Sigmoid colon (tissue), 7 donors: ENCODE results near the gene ZNF763. TPM values are rescaled to one million over a fixed set of nuclear protein-coding genes. Genes with fewer than 3 reads are reported as not detected.

Source experiments
- DNase-seq: peaks from one replicate; pipeline ENCODE4 v3.0.0-alpha.2; 2019
- H3K27ac ChIP-seq, 4 donors: fragments of 200-600 bp; sonication (generic); one replicate each; pipeline ENCODE4 v1.5.1; 2016 to 2019; ENCODE audit warnings: mild to moderate bottlenecking in 1 of 4
- H3K27me3 ChIP-seq, 3 donors: fragments of 200-600 bp; sonication (generic); one replicate each; pipeline ENCODE4 v1.5.1; 2019; ENCODE audit warnings: mild to moderate bottlenecking in 1 of 3
- H3K36me3 ChIP-seq, 4 donors: fragments of 200-600 bp; sonication (generic); one replicate each; pipeline ENCODE4 v1.5.1; 2016 to 2019
- H3K4me1 ChIP-seq, 4 donors: fragments of 200-600 bp; sonication (generic); one replicate each; pipeline ENCODE4 v1.5.1; 2017 to 2019
- H3K4me3 ChIP-seq, 4 donors: fragments of 200-600 bp; sonication (generic); one replicate each; pipeline ENCODE4 v1.5.1; 2017 to 2019; ENCODE audit warnings: mild to moderate bottlenecking in 2 of 4, moderate library complexity in 1 of 4
- H3K9me3 ChIP-seq, 4 donors: fragments of 200-600 bp in 3 of 4; sonication (generic) in 3 of 4; one replicate each; pipeline versions ENCODE4 v1.5.1 to v1.6.1; 2013 to 2019
- CTCF ChIP-seq, 4 experiments: fragments of 450-650 bp in 3 of 4; fragments of 200-600 bp in 1 of 4; IDR thresholded peaks; one replicate each; pipeline ENCODE4 v1.5.1; 2016 to 2019; ENCODE audit warnings: antibody characterized with exemption in 4 of 4, mild to moderate bottlenecking in 3 of 4, moderate library complexity in 2 of 4
- EP300 ChIP-seq, 4 donors: sonication (generic); formaldehyde crosslinking; IDR thresholded peaks; one replicate each; pipeline ENCODE4 v1.6.1; 2017; ENCODE audit warnings: antibody characterized with exemption in 4 of 4
- POLR2A ChIP-seq, 2 donors: fragments of 450-650 bp; IDR thresholded peaks; one replicate each; pipeline ENCODE4 v1.6.1; 2016; ENCODE audit warnings: antibody characterized with exemption in 2 of 2, mild to moderate bottlenecking in 2 of 2, moderate library complexity in 2 of 2
- POLR2AphosphoS5 ChIP-seq, 4 donors: sonication (generic); formaldehyde crosslinking; IDR thresholded peaks; one replicate each; pipeline ENCODE4 v1.6.1; 2017; ENCODE audit warnings: antibody characterized with exemption in 4 of 4
- WGBS, 2 donors: extraction: QIAGEN DNeasy Blood & Tissue Kit; methylation state at CpG; one replicate each; pipeline ENCODE4 v1.1.7; 2013; 5-methylcytosine and 5-hydroxymethylcytosine counted together
- intact Hi-C: fragments of 100-400 bp; cut with DNase I; formaldehyde crosslinking; loops from one replicate; pipeline ENCODE4 v1.15.1; 2023
- polyA plus RNA-seq, 3 donors: library from polyadenylated mRNA; stranded (reverse); fragments of 200-250 nt; gene quantifications; one replicate each; pipeline ENCODE4 v1.2.3, GENCODE V29; 2013
- total RNA-seq, 4 donors: library from RNA; depleted of rRNA; stranded (reverse); fragments of >200 nt; gene quantifications; one replicate each; pipeline ENCODE4 v1.1.0, GENCODE V29; 2016
- donor health status: healthy with polysubstance abuse.
- donor health status: Bipolar disorder and iron deficiency.
- donor health status: healthy.

ZNF763 gene
- total and polyA plus RNA-seq, 7 donors = 2.3 to 11.9 (median 3.9) TPM

- Histone ChIP-seq H3K36me3 (no peaks in the 10 kb centered on the region), H3K4me1 (peaks cover 0 to 20% (median 14%) of the 10 kb centered on the region in 4 donors), H3K27ac (peak overlapping the region; percentile 90 to 95 (median 93)), H3K9me3 (no peaks in the 10 kb centered on the region), H3K27me3 (no peaks in the 10 kb centered on the region), H3K4me3 (peak overlapping the region in 1 of 4 donors; percentile 90)
- TF ChIP-seq CTCF (IDR thresholded peaks at IDR 0.05) = peak; percentile 77 to 86 (median 81)
- no peak for TF ChIP-seq POLR2A (IDR thresholded peaks at IDR 0.05)
- TF ChIP-seq POLR2AphosphoS5 (IDR thresholded peaks at IDR 0.05) = no peak
- no peak for TF ChIP-seq EP300 (IDR thresholded peaks at IDR 0.05)
- peak; percentile 90 for DNase-seq
- intact Hi-C loops = loop anchor here (1.0 to 10.0 kb wide), 4 partner anchors 25 to 177 kb away; partner anchors contain the start of genes ZNF20 and ZNF433
- WGBS, 2 donors = 44 to 59% methylated on average over 26 of the region's 26 CpGs
Observed at GRCh38 chr19:11963566-11964355, 1.1 kb upstream of the ZNF763 start.

GRCh38 chr19:11964496-11964857 is 363 bp upstream of the ZNF763 start:
- Histone ChIP-seq H3K27me3 (no peaks in the 10 kb centered on the region), H3K4me3 (peak overlapping the region; percentile 66 to 90 (median 70)), H3K36me3 (no peaks in the 10 kb centered on the region), H3K9me3 (no peaks in the 10 kb centered on the region), H3K4me1 (peaks cover 0 to 20% (median 14%) of the 10 kb centered on the region in 4 donors), H3K27ac (peak overlapping the region; percentile 90 to 95 (median 93))
- WGBS, 2 donors = 7% methylated on average over 8 of the region's 8 CpGs
- TF ChIP-seq POLR2AphosphoS5 (IDR thresholded peaks at IDR 0.05) = no peak
- no peak for TF ChIP-seq EP300 (IDR thresholded peaks at IDR 0.05)
- TF ChIP-seq CTCF (IDR thresholded peaks at IDR 0.05) = peak in 1 of 4 experiments; percentile 5
- TF ChIP-seq POLR2A (IDR thresholded peaks at IDR 0.05) = no peak
- intact Hi-C loops = loop anchor here (1.0 to 10.0 kb wide), 4 partner anchors 24 to 176 kb away; partner anchors contain the start of genes ZNF20 and ZNF433
- DNase-seq = peak; percentile 76

GRCh38 chr19:11970174-11970573 is 5.3 kb downstream of the ZNF763 start:
- H3K4me1 ChIP-seq = peaks cover 0 to 8% (median 3%) of the 10 kb centered on the region in 4 donors
- TF ChIP-seq POLR2AphosphoS5 (IDR thresholded peaks at IDR 0.05) (no peak), CTCF (IDR thresholded peaks at IDR 0.05) (no peak), EP300 (IDR thresholded peaks at IDR 0.05) (no peak), POLR2A (IDR thresholded peaks at IDR 0.05) (no peak)
- no peak overlapping the region for H3K27ac ChIP-seq
- no peak overlapping the region for H3K4me3 ChIP-seq
- H3K27me3 ChIP-seq = no peaks in the 10 kb centered on the region
- 83 to 90% methylated on average over 1 of the region's 1 CpG for WGBS, 2 donors
- no peaks in the 10 kb centered on the region for H3K9me3 ChIP-seq
- no peak for DNase-seq
- H3K36me3 ChIP-seq = no peaks in the 10 kb centered on the region
- intact Hi-C loops = no loop called here

GRCh38 chr19:11971041-11971440 is 6.2 kb downstream of the ZNF763 start:
- Histone ChIP-seq H3K27ac (no peak overlapping the region), H3K4me1 (no peaks in the 10 kb centered on the region), H3K9me3 (no peaks in the 10 kb centered on the region), H3K27me3 (no peaks in the 10 kb centered on the region), H3K36me3 (no peaks in the 10 kb centered on the region), H3K4me3 (no peak overlapping the region)
- WGBS, 2 donors = 90 to 91% methylated on average over 2 of the region's 2 CpGs
- intact Hi-C loops = no loop called here
- DNase-seq = no peak
- TF ChIP-seq CTCF (IDR thresholded peaks at IDR 0.05) = no peak
- TF ChIP-seq POLR2A (IDR thresholded peaks at IDR 0.05) = no peak
